Smooth muscle cell (in vitro differentiated cells): ENCODE measurements around the gene PIAS4. TPM values are rescaled to one million over a fixed set of nuclear protein-coding genes. Genes with fewer than 3 reads are reported as not detected.

Source experiments
- DNase-seq: peaks from one replicate; lab custom pipeline; 2025; ENCODE audit not compliant: unreplicated experiment; lab: John Stamatoyannopoulos, UW
- H2AFZ ChIP-seq: fragments of 200-600 bp; sonication (generic); 2 replicates; pipeline ENCODE4 v1.6.0; 2016; ENCODE audit warnings: antibody characterized with exemption, low read depth, mild to moderate bottlenecking
- H3F3A ChIP-seq: fragments of 200-600 bp; sonication (generic); 2 replicates; pipeline ENCODE4 v1.6.0; 2017; ENCODE audit warnings: antibody characterized with exemption, low read depth
- H3K27ac ChIP-seq: fragments of 200-600 bp; sonication (generic); 2 replicates; pipeline ENCODE4 v1.5.1; 2016; ENCODE audit warnings: low read depth, mild to moderate bottlenecking
- H3K27me3 ChIP-seq: fragments of 200-600 bp; sonication (generic); 2 replicates; pipeline ENCODE4 v1.6.1; 2016; ENCODE audit warnings: low read depth, mild to moderate bottlenecking
- H3K36me3 ChIP-seq: fragments of 200-600 bp; sonication (generic); 2 replicates; pipeline ENCODE4 v1.5.1; 2016; ENCODE audit warnings: low read depth
- H3K4me1 ChIP-seq: fragments of 200-600 bp; sonication (generic); 2 replicates; pipeline ENCODE4 v1.5.1; 2016; ENCODE audit warnings: low read depth
- H3K4me2 ChIP-seq: fragments of 200-600 bp; sonication (generic); 2 replicates; pipeline ENCODE4 v1.6.0; 2016; ENCODE audit warnings: mild to moderate bottlenecking
- H3K4me3 ChIP-seq: fragments of 200-600 bp; sonication (generic); 2 replicates; pipeline ENCODE4 v1.5.1; 2016; ENCODE audit warnings: mild to moderate bottlenecking
- H3K79me2 ChIP-seq: fragments of 200-600 bp; sonication (generic); 2 replicates; pipeline ENCODE4 v1.6.0; 2016; ENCODE audit warnings: low read depth, mild to moderate bottlenecking
- H3K9ac ChIP-seq: fragments of 200-600 bp; sonication (generic); 2 replicates; pipeline ENCODE4 v1.6.0; 2016; ENCODE audit warnings: low read depth
- H3K9me3 ChIP-seq: fragments of 200-600 bp; sonication (generic); replicated peaks from 2 replicates; pipeline ENCODE4 v1.5.1; 2016; ENCODE audit warnings: low read depth
- H4K20me1 ChIP-seq: fragments of 200-600 bp; sonication (generic); 2 replicates; pipeline ENCODE4 v1.6.0; 2016; ENCODE audit warnings: low read depth
- CTCF ChIP-seq: fragments of 200-600 bp; sonication (generic); IDR thresholded peaks from 2 replicates; pipeline ENCODE4 v1.5.1; 2017; ENCODE audit warnings: borderline replicate concordance, mild to moderate bottlenecking, antibody characterized with exemption; ENCODE audit not compliant: insufficient read depth, poor library complexity, severe bottlenecking
- whole genome bisulfite sequencing: methylation state at CpG from one replicate; pipeline ENCODE4 v1.1.7; 2016; ENCODE audit warnings: low lambda C conversion rate; 5-methylcytosine and 5-hydroxymethylcytosine counted together
- polyA plus RNA-seq: library from polyadenylated mRNA; unstranded; fragments of >200 nt; fragmentation: Nextera tagmentation; extraction: Ambion mirVana; gene quantifications from 2 replicates; pipeline ENCODE4 v1.2.1, GENCODE V29; 2016
- total RNA-seq: library from RNA; depleted of rRNA; stranded (reverse); fragments of >200 nt; gene quantifications from 2 replicates; pipeline ENCODE4 v1.2.3, GENCODE V29; 2014

PIAS4 gene
- total and polyA plus RNA-seq, 2 experiments from 2014 or later: 8.1 to 17.3 TPM

- Histone ChIP-seq H3K4me1 (peaks cover 15% of the 10 kb centered on the region), H3K36me3 (no peaks in the 10 kb centered on the region), H3K4me2 (peak overlapping the region; percentile 96), H3K27ac (peak overlapping the region; percentile 99), H3K27me3 (no peaks in the 10 kb centered on the region), H3K9me3 (no peaks in the 10 kb centered on the region), H3K79me2 (peaks cover 48% of the 10 kb centered on the region), H2AFZ (no peak overlapping the region), H3K4me3 (peak overlapping the region; percentile 99), H3F3A (peaks cover 31% of the 10 kb centered on the region), H3K9ac (peak overlapping the region; percentile 99), H4K20me1 (peaks cover 71% of the 10 kb centered on the region)
- peak; percentile 14 for TF ChIP-seq CTCF
- peak; percentile 24 for DNase-seq
- WGBS: 2% methylated on average over 23 of the region's 23 CpGs
Observed at GRCh38 chr19:3969435-3970312, 37.9 kb upstream of the PIAS4 start.

GRCh38 chr19:3970313-3970807, 37.2 kb upstream of the PIAS4 start:
- Histone ChIP-seq H3K9me3 (no peaks in the 10 kb centered on the region), H2AFZ (no peak overlapping the region), H3K36me3 (no peaks in the 10 kb centered on the region), H3F3A (peaks cover 36% of the 10 kb centered on the region), H4K20me1 (peaks cover 70% of the 10 kb centered on the region), H3K79me2 (peaks cover 45% of the 10 kb centered on the region), H3K4me3 (peak overlapping the region; percentile 99), H3K9ac (peak overlapping the region; percentile 99), H3K27me3 (no peaks in the 10 kb centered on the region), H3K4me2 (peak overlapping the region; percentile 96), H3K4me1 (peaks cover 15% of the 10 kb centered on the region), H3K27ac (peak overlapping the region; percentile 99)
- 1% methylated on average over 17 of the region's 22 CpGs for WGBS
- DNase-seq: no peak
- no peak for TF ChIP-seq CTCF

- Histone ChIP-seq H3K27ac (peak within 1 kb of the TSS; percentile 99), H3K9me3 (no peaks in the 10 kb centered on the region), H3F3A (peaks cover 42% of the 10 kb centered on the region), H2AFZ (no peak within 1 kb of the TSS), H3K4me1 (peaks cover 15% of the 10 kb centered on the region), H3K9ac (peak within 1 kb of the TSS; percentile 99), H3K36me3 (no peaks in the 10 kb centered on the region), H3K27me3 (no peaks in the 10 kb centered on the region), H3K4me3 (peak within 1 kb of the TSS; percentile 99), H3K4me2 (peak within 1 kb of the TSS; percentile 96), H3K79me2 (peaks cover 44% of the 10 kb centered on the region), H4K20me1 (peaks cover 70% of the 10 kb centered on the region)
- 2% methylated on average over 38 of the region's 73 CpGs for WGBS
- DNase-seq: peak; percentile 89
- no peak for TF ChIP-seq CTCF
Observed at GRCh38 chr19:3970808-3971598, 36.5 kb upstream of the PIAS4 start, which contains the start of gene DAPK3. Gene DAPK3 (minus strand): TSS chr19:3971099. CDS start chr19:3969735, 1,364 bp downstream.
